IMR-90 (cell line): ENCODE results near the gene CDH13. TPM values are rescaled to one million over a fixed set of nuclear protein-coding genes. Genes with fewer than 3 reads are reported as not detected.

Source experiments
- ATAC-seq: fragments of 200-7000 bp; cut with Tn5 transposase; 2 replicates; pipeline ENCODE4 v1.9.1; 2020; ENCODE audit warnings: low read depth, mild to moderate bottlenecking, moderate library complexity
- BruUV-seq: library from RNA; stranded (reverse); fragments of 400-500 nt; replicated peaks from 2 replicates; lab custom pipeline; 2021; lab: Mats Ljungman, UMichigan
- CTCF ChIA-PET: fragments of 300-600 bp; formaldehyde crosslinking; extraction: SDS; loops from one replicate; lab custom pipeline; 2021; ENCODE audit warnings: antibody characterized with exemption; lab: Yijun Ruan, JAX
- POLR2A ChIA-PET: fragments of 300-600 bp; sonication (Branson Sonifier 250); formaldehyde crosslinking; loops from one replicate; lab custom pipeline; 2022; ENCODE audit warnings: antibody characterized with exemption; ENCODE audit not compliant: unreplicated experiment; lab: Charles Lee
- DNase-seq: peaks from one replicate; pipeline ENCODE4 v3.0.0; 2013
- H2AFZ ChIP-seq: replicated peaks from 2 replicates; pipeline ENCODE3; 2013; ENCODE audit warnings: low read length, mild to moderate bottlenecking; ENCODE audit not compliant: poor library complexity
- H2AK5ac ChIP-seq: 2 replicates; pipeline ENCODE4 v1.6.1; 2013; ENCODE audit warnings: low read depth, low read length, inconsistent platforms
- H2AK9ac ChIP-seq: replicated peaks from 2 replicates; pipeline ENCODE3; 2013; ENCODE audit warnings: mild to moderate bottlenecking, low read depth, low read length, moderate library complexity; ENCODE audit not compliant: poor library complexity
- H2BK120ac ChIP-seq: 2 replicates; pipeline ENCODE4 v1.6.1; 2013; ENCODE audit warnings: low read depth, low read length, inconsistent platforms
- H2BK15ac ChIP-seq: 3 replicates; pipeline ENCODE4 v1.6.1; 2013; ENCODE audit warnings: low read depth, low read length, inconsistent platforms
- H2BK20ac ChIP-seq: 2 replicates; pipeline ENCODE4 v1.6.1; 2013; ENCODE audit warnings: low read depth, mild to moderate bottlenecking, inconsistent platforms, low read length, moderate library complexity
- H2BK5ac ChIP-seq: 2 replicates; pipeline ENCODE4 v1.6.1; 2013; ENCODE audit warnings: mild to moderate bottlenecking, low read depth, low read length, inconsistent platforms; ENCODE audit not compliant: poor library complexity, severe bottlenecking
- H3K14ac ChIP-seq: replicated peaks from 2 replicates; pipeline ENCODE4 v1.6.1; 2013; ENCODE audit warnings: low read depth, low read length, inconsistent platforms
- H3K18ac ChIP-seq: 2 replicates; pipeline ENCODE4 v1.6.1; 2013; ENCODE audit warnings: low read depth, low read length, control low read depth
- H3K23ac ChIP-seq: 2 replicates; pipeline ENCODE4 v1.6.1; 2013; ENCODE audit warnings: low read depth, low read length, inconsistent platforms
- H3K27ac ChIP-seq: 2 replicates; pipeline ENCODE4 v1.5.1; 2013; ENCODE audit warnings: mild to moderate bottlenecking, control low read depth, low read length; ENCODE audit not compliant: insufficient read depth
- H3K27me3 ChIP-seq: 2 replicates; pipeline ENCODE4 v1.6.1; 2013; ENCODE audit warnings: low read length; ENCODE audit not compliant: control insufficient read depth, insufficient read depth
- H3K36me3 ChIP-seq: 2 replicates; pipeline ENCODE4 v1.6.1; 2013; ENCODE audit warnings: low read length, mixed read lengths; ENCODE audit not compliant: control insufficient read depth, insufficient read depth
- H3K4ac ChIP-seq: 2 replicates; pipeline ENCODE4 v1.6.1; 2013; ENCODE audit warnings: low read depth, low read length, inconsistent platforms
- H3K4me1 ChIP-seq: 2 replicates; pipeline ENCODE4 v1.6.1; 2013; ENCODE audit warnings: low read length, mixed read lengths; ENCODE audit not compliant: control insufficient read depth, insufficient read depth
- H3K4me2 ChIP-seq: 2 replicates; pipeline ENCODE4 v1.6.1; 2013; ENCODE audit warnings: low read depth, mild to moderate bottlenecking, control low read depth, low read length, moderate library complexity
- H3K4me3 ChIP-seq: 2 replicates; pipeline ENCODE4 v1.5.1; 2013; ENCODE audit warnings: low read depth, mild to moderate bottlenecking, control low read depth, low read length, moderate library complexity; ENCODE audit not compliant: insufficient read depth
- H3K56ac ChIP-seq: 2 replicates; pipeline ENCODE4 v1.6.1; 2013; ENCODE audit warnings: low read length, inconsistent platforms; ENCODE audit not compliant: insufficient read depth; ENCODE audit errors: extremely low read depth
- H3K79me1 ChIP-seq, 2 experiments: 2 replicates each; pipeline ENCODE4 v1.6.1; 2013; ENCODE audit warnings: low read length in 2 of 2, inconsistent platforms in 1 of 2, low read depth in 1 of 2
- H3K9ac ChIP-seq: 2 replicates; pipeline ENCODE4 v1.6.1; 2013; ENCODE audit warnings: low read depth, low read length, control low read depth
- H3K9me1 ChIP-seq: 2 replicates; pipeline ENCODE4 v1.6.1; 2013; ENCODE audit warnings: low read length, inconsistent platforms; ENCODE audit not compliant: insufficient read depth
- H3K9me3 ChIP-seq: 2 replicates; pipeline ENCODE4 v1.6.1; 2013; ENCODE audit warnings: low read length; ENCODE audit not compliant: control insufficient read depth, insufficient read depth
- H4K20me1 ChIP-seq: 2 replicates; pipeline ENCODE4 v1.6.1; 2013; ENCODE audit warnings: low read length, inconsistent platforms; ENCODE audit not compliant: insufficient read depth
- H4K5ac ChIP-seq: 2 replicates; pipeline ENCODE4 v1.6.1; 2013; ENCODE audit warnings: mild to moderate bottlenecking, low read depth, low read length, control low read depth
- H4K8ac ChIP-seq, 2 experiments: 2 replicates each; pipeline ENCODE4 v1.6.1; 2013; ENCODE audit warnings: low read depth in 2 of 2, low read length in 2 of 2, control low read depth in 1 of 2, inconsistent platforms in 1 of 2
- H4K91ac ChIP-seq: 2 replicates; pipeline ENCODE4 v1.6.1; 2013; ENCODE audit warnings: low read depth, low read length, inconsistent platforms; ENCODE audit not compliant: insufficient read depth
- BHLHE40 ChIP-seq: fragments of 150-350 bp; IDR thresholded peaks from 2 replicates; pipeline ENCODE4 v1.6.1; 2016; ENCODE audit warnings: mild to moderate bottlenecking, low read depth, low read length
- CHD1 ChIP-seq: IDR thresholded peaks from 2 replicates; pipeline ENCODE4 v1.6.1; 2012; ENCODE audit warnings: low read depth, low read length, improper control_type of control experiment
- CTCF ChIP-seq: conservative IDR thresholded peaks from 2 replicates; pipeline ENCODE4 v1.5.1; 2012; ENCODE audit warnings: mild to moderate bottlenecking, low read depth, low read length, improper control_type of control experiment
- MAZ ChIP-seq: IDR thresholded peaks from 2 replicates; pipeline ENCODE4 v1.6.1; 2012; ENCODE audit warnings: low read depth, mild to moderate bottlenecking, low read length, improper control_type of control experiment, moderate library complexity, borderline replicate concordance
- MXI1 ChIP-seq: IDR thresholded peaks from 2 replicates; pipeline ENCODE4 v1.6.1; 2012; ENCODE audit warnings: low read depth, mild to moderate bottlenecking, low read length, moderate library complexity, borderline replicate concordance
- NFE2L2 ChIP-seq: fragments of 150-350 bp; IDR thresholded peaks from 2 replicates; pipeline ENCODE4 v1.6.1; 2016; ENCODE audit warnings: low read depth, mild to moderate bottlenecking, low read length
- RCOR1 ChIP-seq: IDR thresholded peaks from 2 replicates; pipeline ENCODE4 v1.6.1; 2012; ENCODE audit warnings: mild to moderate bottlenecking, low read length, improper control_type of control experiment; ENCODE audit not compliant: insufficient replicate concordance
- RFX5 ChIP-seq: IDR thresholded peaks from 2 replicates; pipeline ENCODE4 v1.8.0; 2012; ENCODE audit warnings: low read depth, mild to moderate bottlenecking, low read length, moderate library complexity
- SMC3 ChIP-seq: fragments of 150-350 bp; IDR thresholded peaks from 2 replicates; pipeline ENCODE4 v1.6.1; 2016; ENCODE audit warnings: low read depth, mild to moderate bottlenecking, antibody characterized with exemption, low read length, moderate library complexity
- WGBS, 2 experiments: methylation state at CpG; one replicate each; pipeline versions ENCODE4 v1.1.5 to v1.1.7; 2013; ENCODE audit warnings: missing lambda C conversion rate in 2 of 2; ENCODE audit not compliant: insufficient read length in 1 of 2; ENCODE audit errors: extremely low coverage in 2 of 2; 5-methylcytosine and 5-hydroxymethylcytosine counted together
- dilution Hi-C: fragments of 300-500 bp; cut with HindIII; formaldehyde crosslinking; loops from one replicate; pipeline ENCODE4 v1.14.3; 2018; ENCODE audit warnings: low sequenced_read_pairs; ENCODE audit not compliant: unreplicated experiment
- in situ Hi-C: fragments of 300-500 bp; cut with MboI; formaldehyde crosslinking; loops from 3 replicates; pipeline ENCODE4 v1.14.3; 2019; ENCODE audit warnings: low sequenced_read_pairs, inconsistent platforms, mixed read lengths
- intact Hi-C: fragments of 100-400 bp; cut with micrococcal nuclease; formaldehyde crosslinking; loops from 2 replicates; pipeline ENCODE4 v1.10.0; 2022
- polyA plus RNA-seq, 3 experiments: library from polyadenylated mRNA; depleted of rRNA; stranded (reverse); fragments of >200 nt; gene quantifications; 2 replicates each; pipeline ENCODE4 v1.2.3, GENCODE V29; 2012; ENCODE audit warnings: low replicate concordance in 1 of 3
- total RNA-seq: library from RNA; depleted of rRNA; stranded (reverse); fragments of >200 nt; gene quantifications from 2 replicates; pipeline ENCODE4 v1.2.3, GENCODE V29; 2012
- TF ChIP-seq, protein P1 (sequence below): fragments of 150-350 bp; IDR thresholded peaks from 2 replicates; pipeline ENCODE4 v1.6.1; 2017; ENCODE audit warnings: mild to moderate bottlenecking, antibody characterized with exemption, low read length, low read depth

The CDH13 gene
- total and polyA plus RNA-seq, 2 of the 4 experiments (the other 2 are of a cell fraction), result 61.6 to 74.7 TPM

GRCh38 chr16:82660075-82660645 is 33.4 kb downstream of the CDH13 start:
- H2AFZ ChIP-seq, result peak overlapping the region; percentile 41
- no peak overlapping the region for H2AK9ac ChIP-seq
- peaks cover 11% of the 10 kb centered on the region for H3K9me1 ChIP-seq
- H3K23ac ChIP-seq, result no peak overlapping the region; the same call in 1 of the 2 replicates
- in situ Hi-C loops (no loop called here), intact Hi-C loops (loop anchor here (2.0 kb wide), 1 partner anchor 33 kb away; no protein-coding TSS in a partner anchor), dilution Hi-C loops (no loop called here)
- no peak overlapping the region for H3K56ac ChIP-seq
- no peaks in the 10 kb centered on the region for H4K20me1 ChIP-seq
- no peak overlapping the region; the same call in 1 of the 2 replicates for H2AK5ac ChIP-seq
- H3K27me3 ChIP-seq, result no peaks in the 10 kb centered on the region
- peak overlapping the region; percentile 41; the same call in 1 of the 2 replicates for H3K4me2 ChIP-seq
- H3K4me3 ChIP-seq, result no peak overlapping the region
- no peaks in the 10 kb centered on the region for H3K36me3 ChIP-seq
- no peak overlapping the region for H3K9ac ChIP-seq
- peaks cover 9% of the 10 kb centered on the region for H3K4me1 ChIP-seq
- ATAC-seq, result peak; percentile 21; the same call in 1 of the 2 replicates
- CTCF ChIA-PET, result interaction anchor here (0.6 kb wide), 1 partner anchor 1109 kb away, joined by 3 read pairs; no protein-coding TSS in a partner anchor
- peak; percentile 63 for DNase-seq
- POLR2A ChIA-PET, result no interaction called here
- TF ChIP-seq RCOR1 (no peak), MXI1 (no peak), MAZ (no peak), NFE2L2 (no peak), CHD1 (no peak), SMC3 (no peak), RFX5 (no peak), CTCF (no peak), BHLHE40 (no peak)
- TF ChIP-seq, protein P1, sequence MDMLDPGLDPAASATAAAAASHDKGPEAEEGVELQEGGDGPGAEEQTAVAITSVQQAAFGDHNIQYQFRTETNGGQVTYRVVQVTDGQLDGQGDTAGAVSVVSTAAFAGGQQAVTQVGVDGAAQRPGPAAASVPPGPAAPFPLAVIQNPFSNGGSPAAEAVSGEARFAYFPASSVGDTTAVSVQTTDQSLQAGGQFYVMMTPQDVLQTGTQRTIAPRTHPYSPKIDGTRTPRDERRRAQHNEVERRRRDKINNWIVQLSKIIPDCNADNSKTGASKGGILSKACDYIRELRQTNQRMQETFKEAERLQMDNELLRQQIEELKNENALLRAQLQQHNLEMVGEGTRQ, result no peak
- peak overlapping the region; percentile 35; the same call in 1 of the 2 replicates for H2BK120ac ChIP-seq
- BruUV-seq, result no TSS peak
- peak overlapping the region; percentile 64; the same call in 1 of the 2 replicates for H3K4ac ChIP-seq
- H3K14ac ChIP-seq, result peak overlapping the region; percentile 32; the same call in 1 of the 2 replicates
- H4K8ac ChIP-seq, result peak overlapping the region in 1 of 2 experiments; percentile 61; a peak in 2 of 4 replicates
- no peak overlapping the region for H3K18ac ChIP-seq
- no peak overlapping the region for H2BK20ac ChIP-seq
- no peak overlapping the region for H4K5ac ChIP-seq
- H3K9me3 ChIP-seq, result no peaks in the 10 kb centered on the region
- peaks cover 28 to 77% of the 10 kb centered on the region in 2 experiments for H3K79me1 ChIP-seq
- H2BK5ac ChIP-seq, result no peak overlapping the region
- no peak overlapping the region; the same call in 1 of the 2 replicates for H4K91ac ChIP-seq
- no CpG with 5 or more reads among the region's 8 CpGs for WGBS, 2 experiments
- H2BK15ac ChIP-seq, result peak overlapping the region; percentile 39; the same call in 1 of the 3 replicates
- no peak overlapping the region for H3K27ac ChIP-seq
